IMR-90 (cell line): Measurements from ENCODE around the gene CACNA1F.

ENCODE experiments used
- RCOR1 ChIP-seq: IDR thresholded peaks from 2 replicates; pipeline ENCODE4 v1.6.1; 2012; ENCODE audit warnings: mild to moderate bottlenecking, low read length, improper control_type of control experiment; ENCODE audit not compliant: insufficient replicate concordance
- TF ChIP-seq, protein P1 (sequence below): conservative IDR thresholded peaks from 2 replicates; pipeline ENCODE4 v1.5.1; 2012; ENCODE audit warnings: mild to moderate bottlenecking, low read depth, low read length, improper control_type of control experiment

- TF ChIP-seq, protein P1, sequence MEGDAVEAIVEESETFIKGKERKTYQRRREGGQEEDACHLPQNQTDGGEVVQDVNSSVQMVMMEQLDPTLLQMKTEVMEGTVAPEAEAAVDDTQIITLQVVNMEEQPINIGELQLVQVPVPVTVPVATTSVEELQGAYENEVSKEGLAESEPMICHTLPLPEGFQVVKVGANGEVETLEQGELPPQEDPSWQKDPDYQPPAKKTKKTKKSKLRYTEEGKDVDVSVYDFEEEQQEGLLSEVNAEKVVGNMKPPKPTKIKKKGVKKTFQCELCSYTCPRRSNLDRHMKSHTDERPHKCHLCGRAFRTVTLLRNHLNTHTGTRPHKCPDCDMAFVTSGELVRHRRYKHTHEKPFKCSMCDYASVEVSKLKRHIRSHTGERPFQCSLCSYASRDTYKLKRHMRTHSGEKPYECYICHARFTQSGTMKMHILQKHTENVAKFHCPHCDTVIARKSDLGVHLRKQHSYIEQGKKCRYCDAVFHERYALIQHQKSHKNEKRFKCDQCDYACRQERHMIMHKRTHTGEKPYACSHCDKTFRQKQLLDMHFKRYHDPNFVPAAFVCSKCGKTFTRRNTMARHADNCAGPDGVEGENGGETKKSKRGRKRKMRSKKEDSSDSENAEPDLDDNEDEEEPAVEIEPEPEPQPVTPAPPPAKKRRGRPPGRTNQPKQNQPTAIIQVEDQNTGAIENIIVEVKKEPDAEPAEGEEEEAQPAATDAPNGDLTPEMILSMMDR, result peak; percentile 41
- TF ChIP-seq RCOR1, result no peak
Measured at GRCh38 chrX:49192722-49193328, 40.3 kb downstream of the CACNA1F start.
